HG03159 (cell line): ENCODE results near the gene HINFP.
A peak's percentile ranks its signal among the peaks of the same experiment; 100 is the strongest.
"Not testable (repeated sequence)": the region's sequence is repeated elsewhere in the genome, so short reads cannot be mapped to it uniquely, and the experiment has no call there.

ENCODE experiments used
- ATAC-seq: cut with Tn5 transposase; IDR thresholded peaks from one replicate; pipeline ENCODE4 v1.9.1; 2021; ENCODE audit warnings: mild to moderate bottlenecking, moderate library complexity; ENCODE audit not compliant: unreplicated experiment

Gene HINFP

DNA sequence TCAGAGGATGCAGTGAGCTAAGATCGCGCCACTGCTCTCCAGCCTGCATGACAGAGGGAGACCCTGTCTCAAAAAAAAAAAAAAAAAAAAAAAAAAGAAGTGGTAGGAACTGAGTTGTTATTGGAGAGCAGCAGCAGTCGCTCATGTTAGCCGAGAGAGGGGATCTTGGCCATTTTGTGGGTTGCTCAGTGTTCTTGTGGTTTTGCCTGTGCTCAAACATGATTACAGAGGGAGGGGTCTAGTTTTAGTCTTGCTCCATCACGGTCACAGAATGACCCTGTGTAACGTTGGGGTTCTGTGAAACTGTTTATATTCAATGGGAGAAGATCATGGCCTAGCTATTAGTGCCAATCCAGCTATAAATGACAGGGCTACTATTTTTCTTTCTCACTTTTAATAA, 21.7 kb upstream of the HINFP start:
- no peak for ATAC-seq

DNA sequence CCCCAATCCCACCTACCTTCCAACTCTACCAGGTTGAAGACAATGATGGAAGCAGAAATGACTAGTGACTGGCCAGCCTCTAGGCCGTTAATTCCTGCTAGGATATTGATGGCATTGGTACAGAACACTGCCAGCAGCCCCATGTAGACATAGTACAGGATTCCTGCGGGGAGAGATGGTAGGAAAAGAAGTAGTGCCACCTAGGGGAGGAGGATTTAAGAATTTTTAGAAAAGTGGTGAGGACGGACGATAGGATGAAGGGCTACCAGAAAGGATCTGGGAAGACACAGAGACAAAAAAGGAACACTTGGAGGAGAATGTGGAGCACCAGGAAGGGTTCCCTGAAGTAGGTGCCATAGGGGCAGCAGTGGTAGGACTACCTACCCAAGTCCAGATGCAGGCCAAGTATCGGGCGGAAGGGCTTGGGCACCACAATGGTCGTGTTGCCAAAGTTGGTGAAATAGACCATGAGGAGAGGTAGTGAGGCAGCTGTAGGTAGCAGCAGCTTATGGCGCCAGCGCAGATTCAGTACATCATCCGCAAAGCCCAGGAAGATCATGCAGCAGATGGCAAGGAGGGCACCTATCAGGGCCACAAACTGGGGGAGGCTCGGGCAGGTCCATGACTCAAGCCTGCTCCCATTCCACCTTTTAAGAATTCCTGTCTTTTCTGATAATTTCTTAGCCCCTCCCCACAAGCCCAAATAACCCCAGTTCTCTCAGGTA, 21.0 kb upstream of the HINFP start:
- no peak for ATAC-seq

DNA sequence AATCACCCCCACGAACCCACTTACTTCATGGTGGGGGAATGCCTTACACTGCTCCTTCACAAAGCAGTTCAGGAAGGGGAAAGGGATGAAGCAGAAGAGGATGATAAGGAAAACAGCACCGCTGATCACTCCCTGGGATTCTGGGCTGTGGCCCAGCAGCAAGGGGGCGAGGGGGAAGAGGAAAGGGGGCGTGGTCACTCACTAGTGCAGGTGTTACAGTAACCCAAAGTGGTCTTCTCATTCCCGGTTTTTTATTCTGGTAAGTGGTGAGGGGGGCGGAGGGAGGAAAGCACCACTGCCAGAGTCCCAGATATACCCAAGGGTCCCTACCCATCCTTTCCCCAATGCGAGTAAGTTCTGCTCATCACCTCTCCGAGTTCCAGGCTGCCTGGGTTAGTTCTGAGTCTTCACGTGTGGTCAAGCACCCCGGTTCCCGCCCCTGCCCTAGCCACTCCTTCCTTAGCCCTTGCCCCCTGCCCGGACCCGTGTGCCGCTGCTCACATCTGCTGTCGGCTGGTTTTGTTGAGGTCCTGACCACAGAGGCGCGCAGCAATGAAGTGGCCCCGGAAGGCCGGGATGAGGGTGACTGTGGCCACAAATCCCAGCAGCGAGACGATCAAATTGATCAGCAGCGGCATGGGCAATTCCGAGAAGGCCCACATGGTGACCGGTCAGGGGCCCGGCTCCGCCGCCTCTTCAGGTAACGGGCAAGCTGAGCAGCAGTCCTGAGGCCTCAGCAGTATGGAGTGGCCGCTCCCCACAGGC, 20.2 kb upstream of the HINFP start:
- peak; percentile 25 for ATAC-seq

DNA sequence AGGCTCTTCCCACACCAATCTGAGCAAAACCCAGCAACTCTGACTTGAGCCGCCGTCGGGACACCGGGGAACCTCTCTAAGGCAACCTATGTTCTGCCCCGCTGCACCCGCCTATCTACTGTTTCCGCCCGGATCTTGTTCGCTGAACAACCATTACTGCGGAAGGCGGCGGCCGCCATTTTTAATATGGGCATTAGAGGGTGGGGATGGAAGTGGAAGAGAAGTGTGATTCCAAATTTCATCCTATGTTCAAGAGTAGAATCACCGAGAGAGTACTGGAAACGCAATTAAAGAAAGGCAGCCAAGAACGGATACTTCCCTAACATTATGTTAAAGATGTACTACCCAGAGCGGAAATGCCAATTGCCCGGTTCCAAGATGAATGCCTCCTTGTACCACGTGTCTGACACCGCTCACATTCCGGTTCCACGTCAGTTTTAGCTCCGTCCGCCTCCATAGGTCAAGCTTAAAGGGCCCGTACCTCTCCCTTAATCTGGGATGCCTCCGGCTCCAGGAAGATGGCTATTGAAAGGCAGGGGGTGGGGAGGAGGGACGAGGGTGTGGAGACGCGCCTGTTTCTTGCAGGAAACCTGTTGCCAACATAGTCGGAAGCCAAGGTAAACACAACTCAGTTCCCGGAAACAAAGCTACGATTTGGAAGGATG, 19.5 kb upstream of the HINFP start, which contains the start of gene DPAGT1:
DPAGT1 (minus strand) TSS at position 95 of the 665 bp plus-strand sequence. CDS start 198 bp downstream, outside the sequence.
- peak; percentile 69 for ATAC-seq

DNA sequence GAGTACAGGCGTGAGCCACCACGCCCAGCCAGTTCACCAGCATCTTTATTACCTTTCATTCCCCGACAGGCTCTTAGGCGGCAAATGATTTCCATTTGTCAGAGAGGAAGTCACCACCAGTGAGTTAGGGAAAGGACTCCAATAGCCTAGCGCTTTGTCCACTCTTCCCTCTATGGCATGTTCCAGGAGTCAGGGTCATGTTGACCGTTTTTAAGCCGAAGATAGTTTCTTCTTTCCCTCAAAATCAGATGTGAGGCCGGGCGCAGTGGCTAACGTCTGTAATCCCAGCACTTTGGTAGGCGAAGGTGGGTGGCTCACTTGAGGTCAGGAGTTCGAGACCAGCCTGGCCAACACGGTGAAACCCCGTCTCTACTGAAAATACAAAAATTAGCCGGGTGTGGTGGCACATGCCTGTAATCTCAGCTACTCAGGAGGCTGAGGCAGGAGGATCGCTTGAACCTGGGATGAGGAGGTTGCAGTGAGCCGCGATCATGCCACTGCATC, 18.2 kb upstream of the HINFP start:
- not testable (repeated sequence) for ATAC-seq

DNA sequence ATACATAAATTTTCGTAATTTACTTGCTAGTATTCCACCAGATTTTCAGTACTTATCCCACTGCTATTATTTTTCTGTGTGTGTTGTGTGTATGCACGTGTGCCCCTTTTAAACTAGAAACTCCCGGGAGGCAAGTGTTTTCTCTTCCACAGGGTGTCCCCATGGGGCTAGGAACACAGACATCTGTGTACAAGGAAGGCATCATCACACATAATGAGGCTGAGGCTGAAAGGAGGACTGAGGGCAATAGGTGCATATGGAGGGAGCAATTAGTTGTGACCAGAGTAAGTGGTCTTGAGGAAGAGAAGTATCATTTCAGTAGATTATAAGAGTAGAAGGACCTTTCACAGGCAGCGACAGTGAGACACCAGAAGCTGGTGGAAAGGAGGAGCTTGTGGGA, 17.6 kb upstream of the HINFP start:
- no peak for ATAC-seq

DNA sequence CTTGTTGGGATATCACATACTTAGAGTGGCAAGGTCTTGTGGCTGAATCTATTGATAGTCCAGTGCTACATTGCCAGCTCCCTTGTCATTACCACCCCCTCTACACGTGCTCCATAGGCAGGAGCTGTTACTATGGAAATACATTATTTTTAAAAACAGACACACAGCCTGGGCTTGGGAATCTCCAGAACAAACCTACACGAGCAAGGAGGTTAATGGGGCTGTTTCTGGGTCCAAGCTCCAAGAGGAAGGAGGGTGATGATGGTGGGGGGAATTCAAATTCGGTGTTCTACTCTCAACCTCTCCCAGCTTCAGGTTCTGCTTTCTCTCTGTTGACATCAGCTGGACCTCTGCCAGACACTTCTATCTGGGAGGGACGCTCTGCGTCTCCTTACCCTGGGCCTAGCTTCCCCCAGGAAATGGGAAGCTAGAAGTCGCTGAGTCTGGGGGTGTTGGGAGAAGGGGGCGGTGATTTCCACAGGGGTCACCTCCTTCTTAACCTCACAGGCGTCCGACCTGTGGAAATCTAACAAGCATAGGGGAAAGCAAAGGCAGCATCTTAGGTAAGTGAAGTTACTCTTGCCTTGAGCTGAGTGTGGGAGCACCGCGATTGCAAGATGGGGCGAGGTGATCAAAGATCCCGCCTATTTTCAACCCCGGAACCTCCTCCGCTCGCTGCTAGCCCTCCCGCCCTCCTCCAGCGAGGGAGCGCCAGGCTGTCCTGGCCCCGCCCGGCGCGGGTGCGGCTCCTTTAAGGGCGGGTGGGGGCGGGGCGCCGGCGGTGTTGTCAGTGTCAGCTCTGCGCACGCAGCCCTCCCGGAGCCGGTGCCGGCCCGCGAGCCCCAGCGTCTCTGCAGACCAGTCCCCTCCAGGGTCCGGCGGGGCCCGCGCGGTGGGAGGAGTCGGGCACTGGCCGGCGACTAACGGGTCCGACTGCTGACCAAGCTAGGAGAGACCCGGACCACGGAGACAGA, 14.5 kb upstream of the HINFP start, which contains the start of gene C2CD2L:
C2CD2L (plus strand) TSS at position 781 of the 974 bp plus-strand sequence. CDS start 398 bp downstream, outside the sequence.
- peak; percentile 71 for ATAC-seq

DNA sequence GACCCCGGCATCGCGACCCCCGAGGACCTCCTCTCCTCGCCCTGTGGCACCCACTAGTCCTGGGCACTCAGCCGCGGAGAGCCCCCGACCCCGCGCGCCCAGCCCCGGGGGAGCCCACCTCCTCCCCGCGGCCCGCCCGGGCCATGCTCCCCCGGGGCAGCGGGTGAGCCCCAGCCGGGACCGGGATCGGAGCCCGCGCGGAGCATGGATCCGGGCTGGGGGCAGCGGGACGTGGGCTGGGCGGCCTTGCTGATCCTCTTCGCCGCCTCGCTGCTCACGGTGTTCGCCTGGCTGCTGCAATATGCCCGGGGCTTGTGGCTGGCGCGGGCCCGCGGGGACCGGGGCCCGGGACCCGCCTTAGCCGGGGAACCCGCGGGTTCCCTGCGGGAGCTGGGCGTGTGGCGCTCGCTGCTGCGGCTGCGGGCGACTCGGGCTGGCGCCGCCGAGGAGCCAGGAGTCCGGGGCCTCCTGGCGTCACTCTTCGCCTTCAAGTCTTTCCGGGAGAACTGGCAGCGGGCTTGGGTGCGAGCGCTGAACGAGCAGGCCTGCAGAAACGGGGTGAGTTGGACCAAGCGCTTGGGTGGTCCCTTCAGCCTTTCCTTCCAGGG, 13.7 kb upstream of the HINFP start:
- peak; percentile 29 for ATAC-seq

DNA sequence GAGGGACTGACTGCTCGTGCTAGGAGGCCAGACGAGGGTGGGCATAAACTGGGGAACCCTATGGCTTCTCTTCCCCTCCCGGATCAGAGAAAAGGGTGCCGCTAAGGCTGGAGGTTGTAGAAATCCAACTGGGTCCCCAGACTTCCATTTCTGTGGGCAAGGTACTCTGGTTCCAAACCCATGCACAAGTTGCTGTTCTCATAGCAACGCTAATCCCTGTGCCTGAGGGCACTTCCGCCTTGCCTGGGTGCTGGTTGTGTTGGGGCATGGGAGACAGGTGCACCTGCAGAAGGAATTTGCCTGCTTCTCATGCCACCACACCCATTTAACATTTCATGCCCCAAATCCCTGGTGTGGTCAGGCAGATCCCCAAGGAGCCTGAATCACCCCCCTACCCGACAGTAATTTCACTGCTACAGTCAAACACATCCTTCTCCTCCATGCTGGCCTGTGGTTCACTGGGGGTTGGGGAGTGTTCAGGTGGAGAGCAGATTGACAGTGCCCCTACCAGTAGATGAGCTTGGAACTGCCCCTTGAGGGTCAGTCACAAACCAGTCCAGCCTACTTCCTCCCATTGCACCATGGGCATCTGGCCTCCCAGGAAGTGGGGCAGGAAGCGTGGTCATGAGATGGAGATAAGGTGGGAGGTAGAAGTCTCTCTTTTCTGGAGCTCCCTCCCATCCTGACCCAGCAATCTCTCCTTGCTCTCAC, 13.1 kb upstream of the HINFP start:
- no peak for ATAC-seq

DNA sequence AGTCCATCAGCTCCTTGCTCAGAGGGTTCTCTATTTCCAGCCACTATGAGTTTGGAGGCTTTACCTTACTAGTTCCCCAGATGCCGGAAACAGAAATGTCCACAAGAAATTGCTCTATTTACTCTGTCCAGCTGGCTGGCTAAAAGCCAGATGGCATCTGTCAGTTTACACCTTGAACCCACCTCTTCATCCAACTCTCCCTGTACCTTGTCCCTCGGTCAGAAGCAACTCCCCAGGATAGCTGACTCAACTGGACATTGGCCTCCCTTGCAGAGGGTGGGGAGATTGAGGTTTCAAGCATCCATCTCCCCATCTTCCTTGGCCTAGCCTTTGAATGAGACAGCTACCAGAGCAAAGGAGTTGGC, 12.5 kb upstream of the HINFP start:
- no peak for ATAC-seq

DNA sequence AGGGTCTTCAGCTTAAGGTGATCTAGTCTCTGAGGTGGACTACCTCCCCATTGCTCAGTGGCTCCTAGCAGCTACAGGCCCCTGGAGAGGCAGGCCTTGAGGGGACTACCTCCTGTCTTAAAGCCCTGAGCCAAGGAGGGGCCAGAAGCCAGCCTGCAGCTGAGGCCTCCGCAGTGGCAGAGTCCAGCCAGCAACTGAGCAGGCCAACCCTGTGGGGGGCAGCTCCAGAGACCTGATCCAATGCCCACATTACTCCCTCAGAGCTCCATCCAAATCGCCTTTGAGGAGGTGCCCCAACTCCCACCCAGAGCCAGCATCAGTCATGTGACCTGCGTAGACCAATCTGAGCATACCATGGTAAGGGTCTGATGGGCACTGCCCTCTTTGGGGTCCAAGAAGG, 11.5 kb upstream of the HINFP start:
- ATAC-seq, result no peak

DNA sequence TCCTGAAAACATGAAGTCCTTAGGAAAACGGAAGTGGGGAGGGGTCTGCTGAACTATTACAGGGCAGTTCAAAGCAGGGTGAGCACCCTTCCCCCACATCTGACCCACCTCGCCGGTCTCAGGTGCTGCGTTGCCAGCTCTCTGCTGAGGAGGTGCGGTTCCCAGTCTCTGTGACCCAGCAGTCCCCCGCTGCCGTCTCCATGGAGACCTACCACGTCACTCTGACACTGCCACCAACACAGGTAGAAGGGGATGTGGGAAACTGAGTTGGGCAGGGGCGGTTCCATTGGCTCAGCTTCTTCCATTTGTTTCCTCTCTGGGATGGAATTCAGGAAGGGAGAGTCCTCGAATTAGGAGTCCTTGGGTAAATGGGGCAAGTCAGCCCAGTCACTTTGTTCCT, 10.9 kb upstream of the HINFP start:
- no peak for ATAC-seq

DNA sequence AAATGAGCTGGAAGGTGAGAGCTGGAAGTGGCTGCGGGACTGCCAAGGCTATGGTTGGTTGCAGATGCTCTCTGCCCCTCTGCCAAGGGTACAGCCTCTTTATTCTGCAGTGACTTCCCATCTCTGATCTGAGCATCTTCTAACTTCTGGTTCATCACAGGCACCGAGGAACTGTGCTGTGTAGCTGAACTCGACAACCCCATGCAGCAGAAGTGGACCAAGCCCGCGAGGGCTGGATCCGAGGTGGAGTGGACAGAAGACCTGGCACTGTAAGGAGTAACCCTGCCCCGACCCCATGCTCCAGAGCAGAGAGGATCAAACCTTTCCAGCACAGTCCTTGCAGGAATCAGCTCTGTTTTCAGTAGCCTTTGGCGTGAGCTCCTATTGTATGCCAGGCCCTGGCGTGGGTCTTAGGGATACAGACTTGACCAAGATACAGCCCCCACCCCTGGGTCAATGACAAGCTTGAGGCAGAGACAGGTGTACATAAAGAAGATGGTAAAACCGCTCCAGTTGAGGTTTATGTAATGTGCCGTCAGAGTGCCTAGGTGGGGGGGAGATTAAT, 9.9 kb upstream of the HINFP start:
- ATAC-seq, result no peak

DNA sequence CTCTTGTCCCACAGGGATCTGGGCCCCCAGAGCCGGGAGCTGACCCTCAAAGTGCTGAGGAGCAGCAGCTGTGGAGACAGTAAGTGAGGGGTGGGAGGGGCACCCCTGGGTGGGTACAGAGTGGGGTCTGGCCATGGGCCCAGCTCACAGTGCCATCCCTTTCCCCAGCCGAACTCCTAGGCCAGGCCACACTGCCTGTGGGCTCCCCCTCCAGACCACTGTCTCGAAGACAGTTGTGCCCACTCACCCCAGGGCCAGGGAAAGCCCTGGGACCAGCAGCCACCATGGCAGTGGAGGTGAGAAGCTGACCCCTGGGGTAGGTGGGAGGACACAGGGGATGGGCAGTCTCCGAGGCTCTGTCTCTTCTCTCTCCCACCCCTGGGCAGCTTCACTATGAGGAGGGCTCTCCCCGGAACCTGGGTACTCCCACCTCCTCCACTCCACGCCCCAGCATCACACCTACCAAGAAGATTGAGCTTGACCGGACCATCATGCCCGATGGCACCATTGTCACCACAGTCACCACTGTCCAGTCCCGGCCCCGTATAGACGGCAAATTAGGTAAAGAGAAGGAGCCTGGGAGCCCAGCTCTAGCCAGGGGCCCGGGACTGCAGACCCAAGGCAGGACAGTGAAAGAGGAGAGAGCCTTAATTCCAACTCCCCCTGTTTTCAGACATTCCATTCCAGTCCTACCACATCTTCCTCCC, 8.9 kb upstream of the HINFP start:
- no peak for ATAC-seq

DNA sequence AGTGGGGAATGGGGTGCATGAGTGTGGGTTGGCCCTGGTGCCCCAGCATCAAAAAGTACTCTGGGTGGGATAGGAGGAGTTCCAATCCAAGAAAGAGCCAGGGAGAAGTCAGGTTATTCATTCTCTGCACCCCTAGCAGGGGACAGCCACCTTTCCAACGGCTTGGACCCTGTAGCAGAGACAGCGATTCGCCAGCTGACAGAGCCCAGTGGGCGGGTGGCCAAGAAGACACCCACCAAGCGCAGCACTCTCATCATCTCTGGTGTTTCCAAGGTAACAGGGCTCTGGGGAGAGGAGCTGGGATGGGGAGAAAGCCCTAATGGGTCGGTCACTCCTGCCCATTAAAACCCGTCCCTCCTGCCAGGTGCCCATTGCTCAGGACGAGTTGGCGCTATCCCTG, 7.7 kb upstream of the HINFP start:
- ATAC-seq, result no peak

DNA sequence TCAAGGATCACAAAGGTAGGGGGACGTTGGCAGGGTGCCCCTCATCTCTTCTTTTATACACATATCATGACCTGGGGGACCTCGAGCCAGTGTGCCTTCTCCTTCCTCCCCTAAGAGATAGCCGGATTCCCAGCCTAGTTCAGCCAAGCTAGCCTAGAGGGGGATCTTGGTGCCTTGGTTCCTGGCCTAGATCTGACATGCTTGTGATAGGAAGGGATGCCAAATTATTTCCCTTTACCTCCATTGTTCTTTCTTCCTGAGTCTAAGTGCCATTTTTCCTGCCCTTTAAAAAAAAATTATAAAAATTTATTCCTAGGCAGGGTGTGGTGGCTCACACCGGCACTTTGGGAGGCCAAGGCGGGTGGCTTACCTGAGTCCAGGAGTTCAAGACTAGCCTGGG, 7.0 kb upstream of the HINFP start:
- ATAC-seq, result no peak

DNA sequence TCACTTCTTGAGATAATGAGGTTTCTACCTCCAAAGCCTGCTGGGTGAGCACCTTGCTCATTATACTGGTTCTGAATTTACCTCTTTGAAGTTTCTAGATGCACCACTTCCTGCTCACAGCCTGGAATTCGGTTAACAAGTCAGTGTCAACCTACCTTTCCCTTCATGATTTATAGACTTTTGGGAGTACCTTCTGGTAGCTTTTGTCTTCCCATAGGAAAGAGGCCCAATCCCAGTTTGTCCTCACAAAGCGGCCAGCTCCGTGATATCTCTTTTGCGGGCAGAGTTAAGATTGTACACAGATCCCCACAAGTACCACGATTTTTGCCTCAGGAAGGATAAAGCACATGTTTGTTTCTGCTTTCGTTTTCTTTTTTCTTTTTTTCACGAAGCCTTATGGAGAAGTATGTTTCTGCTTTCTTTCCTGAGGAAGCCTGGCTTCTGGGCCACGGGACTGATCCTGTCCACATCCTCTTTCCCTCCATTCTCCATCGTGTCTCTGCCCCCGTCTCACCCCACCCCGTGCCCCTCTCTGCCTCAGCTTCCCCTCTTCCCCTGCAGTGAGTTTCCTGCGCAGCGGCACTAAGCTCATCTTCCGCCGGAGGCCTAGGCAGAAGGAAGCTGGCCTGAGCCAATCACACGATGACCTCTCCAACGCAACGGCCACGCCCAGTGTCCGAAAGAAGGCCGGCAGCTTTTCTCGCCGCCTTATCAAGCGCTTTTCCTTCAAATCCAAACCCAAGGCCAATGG, 5.7 kb upstream of the HINFP start:
- ATAC-seq, result no peak

DNA sequence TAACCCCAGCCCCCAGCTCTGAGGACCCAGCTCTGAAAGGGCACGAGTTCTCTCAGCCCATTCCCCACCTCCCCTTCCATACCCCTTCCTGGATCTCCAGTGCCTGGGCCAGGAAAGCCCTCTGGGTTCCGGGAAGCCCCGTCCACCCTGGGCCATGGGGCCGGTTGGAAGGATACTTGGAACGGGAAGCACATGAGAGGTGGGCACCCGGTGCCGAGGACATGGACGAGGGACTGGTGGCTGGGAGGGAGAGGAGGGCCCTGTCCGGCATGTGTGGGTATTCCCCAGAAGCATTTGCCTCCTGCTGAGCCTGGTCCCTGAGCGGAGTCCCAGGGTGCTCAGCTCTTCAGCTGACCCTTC, 5.2 kb upstream of the HINFP start:
- no peak for ATAC-seq
